NAMALWA (cell line): Measurements from ENCODE around the gene COLQ.
"Not testable (repeated sequence)": the region's sequence is repeated elsewhere in the genome, so short reads cannot be mapped to it uniquely, and the experiment has no call there.

Source experiments
- DNase-seq: peaks from one replicate; pipeline ENCODE4 v3.0.0-alpha.2; 2015; ENCODE audit warnings: low spot score

The COLQ gene

DNA sequence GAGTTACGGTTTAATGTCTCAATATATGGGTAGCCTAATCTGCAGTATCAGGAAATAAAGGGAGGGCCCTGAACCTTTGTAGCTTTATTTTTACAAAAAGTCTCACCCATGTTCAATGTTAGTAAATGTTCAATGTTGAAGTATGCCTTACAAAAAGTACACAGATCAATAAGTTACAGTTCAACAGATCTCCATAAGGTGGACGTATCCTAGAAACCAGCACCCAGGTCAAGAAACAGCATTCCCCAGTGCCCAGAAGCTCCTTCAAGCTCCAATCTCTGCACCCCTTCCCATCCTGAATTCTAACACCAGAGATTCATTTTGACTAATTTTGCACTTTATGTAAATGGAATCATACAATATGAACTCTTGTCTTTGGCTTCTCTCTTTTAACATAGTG, 31.3 kb downstream of the COLQ start:
- no peak for DNase-seq

- DNase-seq, result no peak
These were observed 33.5 kb downstream of the COLQ start for GRCh38 chr3:15488002-15488401.

GRCh38 chr3:15486979-15487378, 34.5 kb downstream of the COLQ start:
- no peak for DNase-seq

DNA sequence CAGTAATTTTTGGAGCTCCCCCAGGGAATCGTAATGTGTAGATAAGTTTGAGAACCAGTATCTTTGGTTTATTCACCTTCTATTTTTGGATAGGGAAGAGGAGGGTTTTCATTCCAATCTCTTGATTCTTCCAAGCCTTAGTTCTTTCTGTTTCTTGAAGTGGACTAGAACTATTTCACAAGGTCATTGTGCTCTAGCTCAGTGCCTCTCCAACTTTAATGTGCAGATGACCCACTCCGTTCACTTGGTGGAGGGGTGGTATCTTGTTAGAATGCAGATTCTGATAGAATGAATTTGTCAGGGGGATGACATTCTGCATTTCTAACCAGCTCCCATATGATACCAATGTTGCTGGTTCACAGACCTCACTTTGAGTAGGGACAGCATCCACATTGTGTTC, 35.5 kb downstream of the COLQ start:
- DNase-seq, result no peak

DNA sequence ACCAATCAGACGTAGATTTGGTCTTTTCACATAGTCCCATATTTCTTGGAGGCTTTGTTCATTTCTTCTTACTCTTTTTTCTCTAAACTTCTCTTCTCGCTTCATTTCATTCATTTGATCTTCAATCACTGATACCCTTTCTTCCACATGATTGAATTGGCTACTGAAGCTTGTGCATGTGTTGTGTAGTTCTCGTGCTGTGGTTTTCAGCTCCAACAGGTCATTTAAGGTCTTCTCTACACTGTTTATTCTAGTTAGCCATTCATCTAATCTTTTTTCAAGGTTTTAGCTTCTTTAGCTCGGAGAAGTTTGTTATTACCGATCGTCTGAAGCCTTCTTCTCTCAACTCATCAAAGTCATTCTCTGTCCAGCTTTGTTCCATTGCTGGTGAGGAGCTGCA, 37.0 kb downstream of the COLQ start:
- DNase-seq, result not testable (repeated sequence)

DNA sequence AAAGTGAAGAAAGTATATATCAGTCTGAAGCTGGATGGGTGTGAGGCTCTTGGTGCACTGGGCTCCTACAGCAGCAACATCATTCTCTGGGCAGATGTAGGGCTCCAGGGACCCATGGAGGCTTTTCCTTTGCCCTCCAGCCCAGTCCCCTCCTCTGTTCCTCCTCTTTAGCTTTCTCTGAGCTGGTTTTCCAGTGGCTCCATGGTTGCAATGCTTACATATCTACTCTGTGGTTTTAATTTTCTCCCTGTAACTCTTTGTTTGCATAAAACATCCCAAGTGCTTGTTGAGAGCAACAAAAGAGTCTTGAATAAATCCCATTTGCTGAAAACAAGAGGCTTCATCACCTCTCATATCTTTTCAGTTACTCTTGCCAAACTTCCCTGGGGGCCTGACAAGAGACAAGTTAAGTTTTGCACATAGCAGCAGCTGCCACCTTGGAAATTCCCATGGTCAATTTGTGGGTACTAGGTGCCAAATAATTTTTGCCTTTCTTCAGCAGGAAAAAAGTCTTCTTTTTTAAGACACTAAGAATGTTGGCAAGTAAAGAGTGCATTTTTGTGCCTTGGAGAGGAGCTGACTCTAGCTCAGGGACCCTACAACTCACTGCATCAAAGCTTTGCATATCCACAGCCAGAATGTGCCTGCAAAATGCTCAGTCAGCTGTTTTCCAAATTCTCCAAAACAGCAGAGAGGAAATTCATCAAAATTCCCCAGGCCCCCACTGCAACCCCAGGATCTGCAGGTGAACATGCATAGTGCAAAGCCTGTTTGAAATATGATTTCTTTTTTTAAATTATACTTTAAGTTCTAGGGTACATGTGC, 41.9 kb downstream of the COLQ start:
- no peak for DNase-seq

DNA sequence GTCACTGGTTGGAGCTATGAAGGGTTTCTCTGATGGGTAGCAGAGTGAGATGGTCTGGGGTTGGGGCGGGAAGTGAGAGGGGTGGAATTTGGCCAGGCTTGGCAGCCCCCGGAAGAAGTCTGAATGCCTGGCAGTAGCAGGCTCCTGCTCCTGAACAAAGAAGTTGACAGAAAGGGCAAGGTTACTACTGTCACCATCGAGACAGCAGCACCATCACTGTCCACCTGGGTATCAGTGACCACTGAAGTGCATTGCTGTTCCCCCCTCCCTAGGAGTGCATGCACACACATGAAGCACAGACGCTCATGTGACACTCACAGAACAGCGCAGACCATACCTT, 42.9 kb downstream of the COLQ start:
- no peak for DNase-seq

GRCh38 chr3:15477951-15478639, 43.4 kb downstream of the COLQ start:
- DNase-seq, result no peak

GRCh38 chr3:15476378-15476777, 45.1 kb downstream of the COLQ start:
- no peak for DNase-seq

DNA sequence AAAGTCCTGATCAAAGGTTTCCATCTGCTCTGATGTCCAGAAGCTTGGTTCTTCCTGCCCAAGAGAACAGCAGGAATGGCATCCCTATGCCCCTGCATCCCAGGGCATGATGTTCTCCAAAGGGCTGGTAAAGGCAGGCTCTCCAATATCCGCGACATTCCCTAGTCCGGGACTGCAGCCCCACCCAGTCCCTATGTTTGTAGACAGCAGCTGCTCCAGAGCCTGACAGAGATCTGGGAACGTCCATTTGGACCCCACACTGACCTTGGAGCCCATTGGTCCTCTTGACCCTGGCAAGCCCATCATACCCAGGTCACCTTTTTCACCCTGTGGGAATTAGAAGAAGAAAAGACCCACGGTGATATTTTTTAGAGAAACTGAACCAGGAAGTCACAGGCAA, 46.3 kb downstream of the COLQ start:
- DNase-seq, result no peak

- DNase-seq, result no peak
These were observed 49.6 kb downstream of the COLQ start for GRCh38 chr3:15471861-15472260.

DNA sequence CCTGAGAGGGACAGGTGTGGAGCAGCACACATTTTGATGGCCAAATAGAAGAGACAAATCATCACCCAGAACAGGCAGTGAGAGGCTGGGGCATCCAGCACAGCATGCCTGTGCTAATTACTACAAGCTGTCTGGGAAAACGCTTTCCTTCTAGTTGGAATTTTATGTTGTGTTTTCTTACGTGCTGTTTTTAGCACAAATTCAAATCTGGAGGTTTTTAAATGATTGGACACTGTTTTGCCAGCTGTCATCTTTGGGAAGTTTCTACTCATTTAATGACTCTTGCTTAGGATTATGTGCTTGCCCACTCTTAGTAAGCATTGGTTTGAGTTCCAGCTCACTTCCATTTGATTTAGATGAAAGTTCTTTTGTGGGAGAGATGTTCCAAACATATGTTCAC, 50.7 kb downstream of the COLQ start:
- DNase-seq, result no peak

- no peak for DNase-seq
These were observed 51.2 kb downstream of the COLQ start for GRCh38 chr3:15470261-15470660.

DNA sequence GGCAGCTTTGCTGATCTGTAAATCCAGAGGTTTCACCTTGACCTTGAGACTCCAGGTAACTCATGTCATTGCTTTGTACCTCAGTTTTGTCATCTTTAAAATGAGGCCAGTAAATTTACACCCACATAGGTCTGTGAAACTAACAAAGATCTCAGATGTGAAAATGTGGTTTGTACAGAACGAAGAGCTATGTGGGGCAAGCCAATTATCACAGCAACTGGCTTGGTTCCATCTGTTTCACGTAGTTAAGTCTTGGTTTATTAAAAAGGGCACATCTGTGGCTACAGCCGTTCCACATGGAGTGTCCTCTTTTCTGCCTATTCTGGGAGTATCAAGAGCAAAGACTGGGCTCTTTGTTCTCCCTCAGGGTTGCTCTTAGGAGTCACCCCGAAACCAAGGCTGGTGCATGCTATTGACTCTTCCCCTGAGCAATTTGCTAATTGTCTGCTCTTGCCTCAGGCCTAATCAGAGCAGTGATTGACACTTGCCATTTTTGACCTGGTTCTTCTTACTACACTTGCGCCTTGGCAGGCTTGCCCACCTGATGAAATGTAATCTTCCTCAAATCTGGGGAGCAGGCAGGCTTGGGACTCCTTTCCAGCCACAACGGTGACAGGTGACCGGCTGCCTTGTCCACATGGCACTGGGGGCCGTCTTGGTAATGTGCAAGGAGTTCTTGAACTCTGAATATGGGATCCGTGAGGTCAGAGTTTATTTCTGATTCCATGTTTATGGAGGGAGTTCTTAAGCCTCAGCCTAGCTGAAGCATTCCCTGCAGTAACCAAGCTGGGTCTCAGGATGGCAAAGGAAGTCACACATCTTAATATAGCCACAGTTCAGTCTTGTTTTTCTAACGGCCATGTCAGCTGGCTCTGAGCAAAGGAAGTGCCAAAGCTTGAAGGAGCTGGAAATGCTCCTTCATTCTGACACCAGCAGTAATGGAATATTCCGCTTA, 54.0 kb downstream of the COLQ start:
- DNase-seq, result no peak

DNA sequence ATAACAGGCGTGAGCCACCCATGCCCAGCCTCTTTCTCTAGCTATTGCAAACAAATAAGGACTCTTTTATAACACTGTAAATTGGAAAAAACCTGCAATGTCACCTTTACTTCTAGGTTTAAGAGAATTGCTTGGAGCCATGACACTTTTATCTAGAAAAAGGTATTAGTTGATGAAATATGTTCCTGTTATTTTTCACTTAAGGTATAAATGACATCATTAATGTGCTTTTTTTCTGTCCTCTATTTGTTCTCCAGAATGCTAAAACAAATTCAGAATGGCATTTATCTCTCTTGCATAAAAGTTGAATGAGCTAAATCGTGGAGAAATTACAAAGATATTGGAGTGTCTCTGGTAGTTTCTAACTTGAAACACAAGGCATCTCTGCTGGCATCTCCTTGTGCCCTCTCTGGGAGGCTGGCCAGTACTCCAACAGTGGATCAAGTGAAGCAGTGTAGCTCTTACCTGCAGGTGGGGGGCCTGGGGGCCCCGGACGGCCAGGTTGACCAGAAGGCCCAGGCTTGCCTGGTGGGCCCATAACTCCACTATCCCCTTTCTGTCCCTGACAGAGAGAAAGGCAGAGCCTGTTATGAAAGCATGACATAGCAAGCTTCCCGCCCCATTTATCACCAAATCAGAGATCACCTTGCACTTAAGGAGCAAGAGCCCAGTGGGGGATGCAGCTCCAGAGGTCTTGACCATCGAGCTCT, 55.5 kb downstream of the COLQ start:
- no peak for DNase-seq

- DNase-seq, result no peak
These were observed 59.1 kb downstream of the COLQ start for GRCh38 chr3:15462451-15462850.

GRCh38 chr3:15460891-15461531, 60.5 kb downstream of the COLQ start:
- peak; percentile 13 for DNase-seq

- no peak for DNase-seq
These were observed 63.2 kb downstream of the COLQ start for GRCh38 chr3:15458212-15458780.

- DNase-seq, result not testable (repeated sequence)
These were observed 64.6 kb downstream of the COLQ start for GRCh38 chr3:15456915-15457314.

GRCh38 chr3:15456321-15456720, 65.2 kb downstream of the COLQ start:
- no peak for DNase-seq

GRCh38 chr3:15455756-15456155, 65.8 kb downstream of the COLQ start:
- no peak for DNase-seq
